ENCODE data around the gene STK11. TPM values are rescaled to one million over a fixed set of nuclear protein-coding genes. Genes with fewer than 3 reads are reported as not detected.

STK11 gene
- polyA plus RNA-seq, 1 of the 3 experiments (the other 2 are of a cell fraction) = 55.5 TPM

GRCh38 chr19:1156830-1157615 is 48.6 kb upstream of the STK11 start:
- Histone ChIP-seq H3K9ac (no peak overlapping the region), H3F3A (replicated peaks; ENCODE audit: insufficient read depth) (no peaks in the 10 kb centered on the region), H2AFZ (ENCODE audit: low read depth) (no peak overlapping the region), H3K27ac (ENCODE audit: low read depth in 2 of 2, low read length in 1 of 2) (no peak overlapping the region), H3K9me3 (no peaks in the 10 kb centered on the region), H3K36me3 (replicated peaks in 1 of 2; ENCODE audit: control insufficient read depth in 1 of 2, insufficient read depth in 2 of 2, low read length in 1 of 2) (peaks cover 0 to 11% of the 10 kb centered on the region in 2 experiments), H3K9me2 (no peaks in the 10 kb centered on the region), H3K79me2 (ENCODE audit: insufficient read depth) (peaks cover 33% of the 10 kb centered on the region; the same call in 1 of the 2 replicates), H3K27me3 (ENCODE audit: insufficient read depth) (no peaks in the 10 kb centered on the region), H4K20me1 (ENCODE audit: insufficient read depth) (peaks cover 42% of the 10 kb centered on the region), H3K4me1 (ENCODE audit: control insufficient read depth in 1 of 2, insufficient read depth in 2 of 2, low read depth in 1 of 2, low read length in 1 of 2) (peaks cover 0 to 17% of the 10 kb centered on the region in 2 experiments; a peak in 1 of 4 replicates), H3K4me2 (no peak overlapping the region), H3K4me3 (ENCODE audit: low read depth in 2 of 2, low read length in 1 of 2) (no peak overlapping the region)
- DNase-seq = no peak
- TF ChIP-seq NRF1 (IDR thresholded peaks at IDR 0.05; ENCODE audit: low read depth, low read length) = no peak
- TF ChIP-seq CHD2 (IDR thresholded peaks at IDR 0.05; ENCODE audit: low read length, partially characterized antibody) = no peak
- no peak for TF ChIP-seq FOSL2 (IDR thresholded peaks at IDR 0.05; ENCODE audit: borderline replicate concordance, low read depth)
- TF ChIP-seq SIN3A (IDR thresholded peaks at IDR 0.05; ENCODE audit: borderline replicate concordance, low read depth, low read length) = no peak
- no peak for TF ChIP-seq MAX (IDR thresholded peaks at IDR 0.05; ENCODE audit: low read depth)
- TF ChIP-seq GABPA (IDR thresholded peaks at IDR 0.05; ENCODE audit: low read depth) = no peak
- TF ChIP-seq USF1 (IDR thresholded peaks at IDR 0.05; ENCODE audit: borderline replicate concordance, low read depth) = no peak
- no peak for TF ChIP-seq ELF1 (IDR thresholded peaks at IDR 0.05)
- no peak for TF ChIP-seq GATA2 (CRISPR knock-in tag; IDR thresholded peaks at IDR 0.05)
- no peak for TF ChIP-seq PBX3 (IDR thresholded peaks at IDR 0.05)
- TF ChIP-seq NFIC (IDR thresholded peaks at IDR 0.05; ENCODE audit: borderline replicate concordance) = no peak
- no peak for TF ChIP-seq RFX5 (IDR thresholded peaks at IDR 0.05; ENCODE audit: low read length)
- POLR2A ChIA-PET = no interaction called here
- WGBS (ENCODE audit: low lambda C conversion rate) = 92% methylated on average over 21 of the region's 46 CpGs
- CTCF ChIA-PET = no interaction called here

GRCh38 chr19:1157931-1158884 is 47.4 kb upstream of the STK11 start:
- H3F3A ChIP-seq (replicated peaks; ENCODE audit: insufficient read depth) = no peaks in the 10 kb centered on the region
- H3K9ac ChIP-seq = no peak overlapping the region
- ChIA-PET CTCF (no interaction called here), POLR2A (no interaction called here)
- no peaks in the 10 kb centered on the region for H3K9me2 ChIP-seq
- H3K4me1 ChIP-seq (ENCODE audit: control insufficient read depth in 1 of 2, insufficient read depth in 2 of 2, low read depth in 1 of 2, low read length in 1 of 2) = peaks cover 0 to 17% of the 10 kb centered on the region in 2 experiments; a peak in 1 of 4 replicates
- no peaks in the 10 kb centered on the region for H3K9me3 ChIP-seq
- peaks cover 0 to 5% of the 10 kb centered on the region in 2 experiments for H3K36me3 ChIP-seq (replicated peaks in 1 of 2; ENCODE audit: control insufficient read depth in 1 of 2, insufficient read depth in 2 of 2, low read length in 1 of 2)
- H4K20me1 ChIP-seq (ENCODE audit: insufficient read depth) = peaks cover 49% of the 10 kb centered on the region
- WGBS (ENCODE audit: low lambda C conversion rate) = 95% methylated on average over 62 of the region's 69 CpGs
- no peak overlapping the region for H3K27ac ChIP-seq (ENCODE audit: low read depth in 2 of 2, low read length in 1 of 2)
- no peaks in the 10 kb centered on the region for H3K27me3 ChIP-seq (ENCODE audit: insufficient read depth)
- no peak overlapping the region for H2AFZ ChIP-seq (ENCODE audit: low read depth)
- peaks cover 44% of the 10 kb centered on the region; the same call in 1 of the 2 replicates for H3K79me2 ChIP-seq (ENCODE audit: insufficient read depth)
- no peak overlapping the region for H3K4me3 ChIP-seq (ENCODE audit: low read depth in 2 of 2, low read length in 1 of 2)
- no peak for DNase-seq
- no peak overlapping the region for H3K4me2 ChIP-seq
- TF ChIP-seq YY1 (IDR thresholded peaks at IDR 0.05; ENCODE audit: low read depth) = no peak
- TF ChIP-seq ELF1 (IDR thresholded peaks at IDR 0.05) = no peak
- no peak for TF ChIP-seq NFIC (IDR thresholded peaks at IDR 0.05; ENCODE audit: borderline replicate concordance)
- TF ChIP-seq CTCF (IDR thresholded peaks at IDR 0.05) = no peak
- no peak for TF ChIP-seq IRF3 (IDR thresholded peaks at IDR 0.05; ENCODE audit: low read depth, low read length)
- no peak for TF ChIP-seq EZH2phosphoT487 (IDR thresholded peaks at IDR 0.05; ENCODE audit: borderline replicate concordance, low read depth)
- no peak for TF ChIP-seq RXRA (IDR thresholded peaks at IDR 0.05; ENCODE audit: borderline replicate concordance, low read depth)
- TF ChIP-seq NRF1 (IDR thresholded peaks at IDR 0.05; ENCODE audit: low read depth, low read length) = no peak
- TF ChIP-seq RAD21 (IDR thresholded peaks at IDR 0.05; ENCODE audit: low read length) = no peak

Data from SK-N-SH (cell line).